ENCODE measurements around the gene GRAMD1B.

GRAMD1B gene

DNA sequence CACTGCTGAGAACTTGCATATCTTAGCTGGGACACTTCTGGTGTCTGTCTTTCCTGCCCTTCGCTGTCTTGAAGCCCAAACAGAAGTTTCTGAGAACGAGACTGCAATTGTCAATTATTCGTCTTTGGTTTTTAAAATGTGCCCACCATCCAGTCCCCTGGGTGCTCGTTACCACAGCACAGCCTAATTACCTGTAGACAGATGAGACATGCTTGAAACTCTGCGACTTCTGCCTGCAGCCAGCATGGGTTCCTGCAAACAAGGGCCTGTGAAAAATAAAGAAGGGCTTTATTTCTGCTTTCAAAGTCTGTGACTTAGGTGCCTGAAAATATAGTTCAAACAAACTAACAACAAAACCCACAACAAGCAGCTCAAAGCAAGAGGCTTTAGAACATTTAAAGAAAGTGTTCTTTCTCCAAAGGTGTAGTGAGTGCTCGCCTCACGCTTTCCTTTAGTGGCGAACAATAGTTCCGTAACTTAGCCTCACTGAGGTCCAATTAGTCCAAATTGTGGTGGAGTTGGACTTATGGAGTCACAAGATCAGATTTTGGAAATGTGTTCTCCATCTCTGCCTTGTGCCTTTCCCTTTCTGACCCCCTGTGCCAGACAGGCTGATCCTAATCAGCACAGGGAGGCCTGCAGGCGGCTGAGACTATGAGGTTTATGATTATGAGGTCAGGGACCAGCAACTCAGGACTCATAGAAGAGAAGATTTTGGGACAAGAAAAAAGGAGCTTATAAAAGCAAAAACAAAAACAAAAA is 20.4 kb upstream of the GRAMD1B start:
- no peak for DNase-seq

DNA sequence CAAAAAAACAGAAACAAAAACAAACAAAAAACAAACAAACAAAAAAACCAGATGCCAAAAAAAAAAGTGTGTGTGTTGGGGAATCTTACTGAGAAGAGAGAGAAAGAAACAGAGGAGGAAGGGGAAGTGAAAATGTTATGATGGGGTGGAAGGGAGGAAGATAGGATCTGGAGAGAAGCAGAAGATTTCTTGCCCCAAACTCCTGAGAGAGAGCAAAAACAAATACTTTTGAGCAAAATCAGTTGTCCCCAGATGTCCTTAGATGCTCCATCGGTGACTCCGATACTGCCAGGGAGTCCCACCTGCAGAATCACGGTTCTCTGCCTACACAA is 19.9 kb upstream of the GRAMD1B start:
- no peak for DNase-seq

DNA sequence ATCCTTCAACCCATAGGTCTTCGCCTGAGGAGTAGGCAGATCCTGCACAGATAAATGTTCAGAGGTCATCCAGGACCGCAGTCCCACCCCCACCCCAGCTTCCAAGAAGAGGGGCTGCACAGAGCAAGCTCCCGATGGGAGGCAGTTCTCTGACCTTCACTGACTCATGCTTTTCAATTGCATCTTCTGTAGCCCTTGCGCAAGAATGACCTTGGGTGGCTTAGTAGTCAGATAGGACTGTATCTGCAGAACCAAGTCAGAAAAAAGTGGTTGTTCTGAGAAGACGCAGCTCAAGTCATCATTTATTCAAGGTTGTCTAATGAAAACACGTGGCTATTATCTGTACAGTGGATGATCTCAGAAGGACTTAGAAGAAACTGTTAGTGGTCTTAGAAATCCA is 16.4 kb upstream of the GRAMD1B start:
- no peak for DNase-seq

DNA sequence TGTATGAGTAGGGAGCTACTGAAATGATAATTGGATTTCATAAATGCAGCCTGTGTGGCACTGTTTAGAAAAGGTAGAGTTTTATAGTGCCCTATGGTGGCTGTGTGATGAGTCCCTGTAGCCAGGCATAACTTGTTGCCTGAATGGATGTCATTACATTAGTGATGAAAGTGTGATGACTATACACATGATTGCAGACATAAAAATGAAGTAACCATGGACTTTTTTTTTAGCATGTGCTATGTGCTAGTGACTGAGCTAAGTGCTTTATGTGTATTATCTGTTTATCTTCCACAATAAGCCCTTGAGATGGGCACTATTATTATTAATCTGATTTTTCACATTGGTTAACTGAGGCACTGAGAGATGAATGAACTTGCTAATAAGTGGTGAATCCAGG is 13.5 kb upstream of the GRAMD1B start:
- DNase-seq: no peak

DNA sequence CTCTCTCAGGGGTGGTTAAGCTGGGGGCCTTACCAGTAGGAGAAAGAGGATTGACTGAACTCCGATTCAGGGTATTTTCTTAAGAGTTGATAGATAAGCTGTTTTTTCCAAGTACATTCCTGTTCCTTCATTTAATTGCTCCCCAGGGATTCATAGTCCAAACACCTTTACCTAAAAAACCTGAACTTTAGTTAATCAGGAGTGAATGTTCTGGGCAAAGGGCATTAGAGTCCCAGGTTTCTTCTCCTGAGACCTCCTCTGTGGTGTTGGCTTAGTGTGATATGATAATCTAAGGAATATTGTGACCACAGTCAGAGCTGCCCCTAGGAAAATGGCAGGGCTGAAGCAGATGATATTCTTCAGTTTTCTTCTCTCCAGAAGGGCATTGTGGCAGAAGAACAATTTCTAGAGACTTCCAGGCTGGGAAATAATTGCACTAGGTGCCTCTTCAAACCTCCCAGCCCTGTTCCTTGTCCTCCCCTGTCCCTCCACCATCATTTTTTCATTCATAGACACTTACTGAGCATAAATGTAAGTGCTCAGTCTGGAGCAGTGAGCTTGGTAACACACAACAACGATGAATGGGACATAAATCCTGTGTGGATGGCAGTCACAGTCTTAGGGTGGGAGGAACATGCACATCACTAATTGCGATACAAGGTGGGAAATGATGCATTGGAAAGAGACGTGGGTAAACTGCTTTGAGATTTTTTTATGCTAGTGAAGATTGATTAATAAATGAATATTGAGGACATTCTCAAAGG is 11.5 kb upstream of the GRAMD1B start:
- DNase-seq: no peak

DNA sequence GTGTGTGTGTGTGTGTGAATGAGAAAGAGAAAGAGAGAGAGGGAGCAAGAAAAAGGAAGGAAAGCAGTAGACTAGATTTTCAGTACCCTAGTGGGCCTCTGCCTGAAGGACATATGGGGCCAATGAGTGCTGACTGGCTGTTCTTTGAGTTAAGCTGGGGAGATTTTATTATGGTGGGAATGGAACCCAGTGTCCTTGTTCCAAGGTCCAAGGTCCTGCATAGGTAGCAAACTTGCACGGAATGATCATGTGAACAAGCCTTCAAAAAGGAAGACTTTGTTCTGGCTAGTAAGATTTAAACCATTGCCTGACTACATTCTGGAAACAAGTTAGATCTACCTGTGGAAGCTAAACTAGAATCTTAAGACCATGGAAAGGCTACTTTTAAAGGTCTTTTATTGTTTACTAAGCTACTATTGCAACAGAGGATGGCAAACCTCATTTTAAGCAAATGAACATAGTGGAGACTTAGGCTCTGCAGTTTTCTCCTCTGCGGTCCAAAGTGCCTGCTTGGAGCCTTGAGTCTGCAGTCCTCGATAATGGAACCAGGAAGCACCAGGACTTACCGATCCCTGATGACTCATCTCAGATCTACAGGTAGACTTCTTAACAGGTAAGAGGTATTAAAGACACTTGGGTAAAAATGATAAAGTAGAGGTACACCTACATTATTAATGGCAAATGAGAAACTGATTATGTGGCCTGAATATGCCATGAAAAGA is 10.2 kb upstream of the GRAMD1B start:
- DNase-seq: no peak

DNA sequence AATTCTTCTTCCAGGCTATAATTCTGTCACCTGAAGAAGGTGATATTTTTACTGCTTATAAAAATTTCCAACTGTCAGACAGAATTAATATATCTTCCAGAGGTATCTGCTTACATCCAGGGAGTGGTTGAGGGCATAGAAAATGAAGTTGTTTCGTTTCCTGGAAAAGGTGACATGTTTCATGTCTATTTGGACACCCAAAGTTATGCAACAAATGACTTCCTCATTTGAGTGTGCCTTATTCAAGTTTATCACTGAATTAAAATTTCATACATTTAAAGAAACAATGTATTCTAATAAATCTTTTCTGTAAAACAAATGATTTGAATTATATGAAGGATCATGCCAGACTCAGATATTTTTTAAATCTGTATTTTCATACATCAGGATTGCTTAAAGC is 8.5 kb upstream of the GRAMD1B start:
- DNase-seq: no peak

DNA sequence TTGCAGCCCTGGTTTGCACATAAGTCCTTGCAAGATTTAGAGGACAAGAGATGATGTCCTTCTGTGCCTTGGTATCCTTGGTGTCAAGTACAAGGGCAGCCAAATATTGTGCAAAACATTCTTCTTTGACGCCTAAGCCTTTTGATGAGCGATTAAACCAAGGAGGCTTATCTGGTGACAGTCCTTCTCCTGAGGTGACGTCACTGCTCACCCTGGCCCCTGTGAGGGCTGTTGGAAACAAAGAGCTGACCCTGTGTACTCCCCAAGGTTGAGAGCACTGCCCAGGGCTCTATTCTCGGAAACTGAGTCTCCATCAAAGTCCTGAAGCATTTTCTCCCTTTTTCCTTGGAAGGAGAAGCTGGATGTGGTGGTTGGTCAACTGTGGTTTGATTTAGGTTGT is 4.7 kb upstream of the GRAMD1B start:
- DNase-seq: no peak

DNA sequence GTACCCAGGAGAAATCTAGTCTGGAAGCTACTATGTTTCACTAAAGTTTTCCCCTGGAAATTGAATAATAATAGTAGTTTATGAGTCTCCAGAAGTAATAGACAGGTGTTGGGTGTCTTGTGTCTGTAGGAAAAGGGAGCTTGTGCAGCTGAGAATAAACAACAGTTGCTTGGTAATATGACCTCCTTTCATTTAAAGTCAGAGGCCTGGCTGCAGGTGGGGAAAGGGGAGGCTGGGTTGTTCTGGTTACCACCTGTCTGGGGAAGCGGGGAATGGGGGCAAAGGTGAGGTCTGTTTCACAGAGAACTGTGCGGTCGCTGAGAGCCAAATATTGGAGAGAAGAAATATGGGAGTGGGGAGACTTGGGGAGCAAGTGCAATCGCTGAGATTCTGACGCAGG is 3.3 kb upstream of the GRAMD1B start:
- no peak for DNase-seq

DNA sequence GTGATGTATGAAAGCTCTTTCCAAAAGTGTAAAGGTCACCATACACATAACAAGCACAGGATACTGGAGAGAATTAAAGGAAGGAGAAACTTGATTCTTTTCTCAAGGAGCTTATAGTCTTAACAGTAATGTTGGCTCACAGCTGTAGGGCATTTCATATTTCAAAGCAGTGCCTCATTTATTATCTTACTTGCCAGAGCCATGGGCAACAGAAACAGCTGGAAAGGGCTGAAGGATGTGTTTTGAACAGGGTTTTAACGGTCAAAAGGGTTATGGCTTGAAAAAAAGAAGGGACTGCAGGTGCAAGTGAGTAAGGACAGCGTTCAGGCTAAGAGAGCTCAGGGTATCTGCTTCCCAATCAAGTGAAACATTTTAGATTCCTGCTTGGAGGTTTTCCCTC is 2.7 kb upstream of the GRAMD1B start:
- no peak for DNase-seq

DNA sequence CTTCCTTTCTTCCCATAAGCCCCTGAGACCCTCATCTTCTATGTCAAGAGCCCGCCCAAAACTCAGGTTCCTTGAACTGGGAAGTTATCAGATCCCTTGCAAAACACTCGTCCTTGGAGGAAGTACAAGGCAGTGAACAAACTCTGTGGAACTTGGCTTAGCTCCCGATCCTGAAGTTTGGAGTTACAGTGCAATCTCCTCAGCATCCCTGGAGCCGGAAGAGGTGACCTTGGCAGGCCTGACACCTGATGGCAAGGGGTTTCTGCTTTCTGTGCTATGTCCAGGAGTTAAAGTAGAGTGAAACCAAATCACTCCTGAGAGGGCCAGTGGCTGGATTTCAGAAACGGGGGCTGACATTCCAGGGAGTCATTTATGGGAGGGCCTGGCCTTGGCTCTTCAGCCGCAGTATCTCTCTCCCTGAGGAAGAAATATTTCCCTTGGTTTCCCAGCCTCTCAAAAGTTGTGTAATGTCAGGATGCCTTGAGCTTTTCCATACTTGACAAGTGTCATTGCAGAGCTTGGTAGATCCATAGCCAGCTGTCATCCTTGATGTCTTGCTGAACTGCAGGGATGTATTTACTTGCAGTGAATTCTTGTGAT is 1.9 kb upstream of the GRAMD1B start:
- DNase-seq: no peak

DNA sequence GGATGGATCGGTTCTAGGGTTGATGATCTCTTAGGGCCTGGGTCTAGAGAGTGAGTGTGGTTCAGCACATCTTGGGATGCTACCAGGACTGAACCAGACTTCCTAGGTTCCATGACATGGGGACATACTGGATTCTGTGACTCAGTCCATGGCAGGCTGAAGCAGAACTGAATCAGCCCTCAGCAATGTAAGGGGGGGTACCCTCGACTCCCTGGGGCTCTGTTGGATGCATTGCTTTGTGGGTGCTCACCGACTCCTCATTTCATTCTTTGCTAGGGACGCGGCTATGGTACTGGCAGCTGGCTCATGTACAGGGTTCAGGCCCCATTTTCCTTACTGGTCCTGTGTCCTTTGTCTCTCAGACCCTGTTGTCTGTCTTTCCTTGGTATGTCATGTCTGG is 733 bp upstream of the GRAMD1B start:
- no peak for DNase-seq

DNA sequence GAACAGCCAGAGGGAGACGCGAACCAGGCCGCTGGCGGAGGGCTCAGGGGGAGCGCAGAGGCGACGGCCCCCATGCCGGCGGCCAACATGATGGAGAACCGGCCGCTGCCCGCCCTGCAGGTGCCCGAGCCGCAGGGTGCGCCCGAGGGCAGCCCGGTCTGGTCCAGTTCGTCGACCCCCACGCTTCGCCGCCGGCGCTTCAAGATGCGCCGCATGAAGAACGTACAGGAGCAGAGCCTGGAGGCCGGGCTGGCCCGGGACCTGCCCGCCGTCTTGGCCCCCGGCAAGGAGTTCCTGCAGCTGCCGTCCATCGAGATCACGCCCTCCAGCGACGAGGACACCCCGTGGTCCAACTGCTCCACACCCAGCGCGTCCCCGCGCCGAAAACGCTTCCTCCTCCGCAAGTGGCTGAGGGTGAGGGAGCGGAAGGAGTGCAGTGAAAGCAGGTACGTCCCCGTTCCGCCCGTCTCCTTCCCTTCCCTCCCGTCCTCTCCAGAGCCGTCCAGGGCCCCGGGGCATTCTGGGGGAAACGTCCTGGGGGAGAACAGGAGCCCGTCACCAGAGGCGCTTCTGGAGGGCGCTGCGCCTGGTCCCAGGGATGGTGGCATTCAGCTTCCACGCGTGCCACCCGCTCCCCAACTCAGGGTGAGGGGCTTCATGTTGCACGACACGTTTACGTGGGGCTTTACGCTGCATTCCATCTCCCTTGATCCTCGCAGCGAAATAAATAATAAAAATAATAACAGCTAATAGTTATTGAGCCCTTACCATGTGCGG is 840 bp downstream of the GRAMD1B start:
- peak; percentile 76 for DNase-seq

DNA sequence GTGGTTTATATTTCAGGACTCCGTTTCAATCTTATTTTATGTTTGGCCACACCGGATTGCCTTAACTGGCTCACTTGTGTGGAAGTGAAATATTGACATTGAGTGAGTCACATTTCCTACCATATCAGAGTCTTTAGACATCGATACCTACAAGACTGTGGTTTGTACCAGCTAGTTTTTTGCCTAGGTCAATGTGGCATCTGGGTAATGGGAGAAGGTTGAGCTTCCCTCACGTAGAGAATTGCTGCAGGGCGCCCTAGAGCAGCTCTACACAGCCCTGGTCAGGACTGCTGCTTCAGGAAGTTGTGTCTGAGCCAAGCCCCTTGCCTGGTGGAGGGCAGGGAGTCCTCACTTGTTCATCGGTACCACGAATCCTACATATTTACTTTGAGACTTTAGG is 1.6 kb downstream of the GRAMD1B start:
- DNase-seq: no peak

DNA sequence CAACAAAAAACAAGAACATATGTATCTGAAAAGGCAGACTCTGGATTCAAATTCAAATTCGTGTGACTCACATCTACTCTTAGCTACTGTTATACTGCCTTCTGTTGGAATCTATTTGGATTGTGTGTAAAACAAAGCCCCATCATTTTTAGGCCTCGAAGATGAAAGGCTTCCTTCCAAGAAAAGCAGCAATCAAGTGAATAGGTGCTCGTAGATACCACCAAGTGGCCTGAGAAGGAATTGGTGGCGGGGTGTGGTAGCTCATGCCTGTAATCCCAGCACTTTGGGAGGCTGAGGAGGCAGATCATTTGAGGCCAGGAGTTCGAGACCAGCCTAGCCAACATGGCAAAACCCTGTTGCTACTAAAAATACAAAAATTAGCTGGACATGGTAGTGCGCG is 4.2 kb downstream of the GRAMD1B start:
- peak; percentile 44 for DNase-seq

DNA sequence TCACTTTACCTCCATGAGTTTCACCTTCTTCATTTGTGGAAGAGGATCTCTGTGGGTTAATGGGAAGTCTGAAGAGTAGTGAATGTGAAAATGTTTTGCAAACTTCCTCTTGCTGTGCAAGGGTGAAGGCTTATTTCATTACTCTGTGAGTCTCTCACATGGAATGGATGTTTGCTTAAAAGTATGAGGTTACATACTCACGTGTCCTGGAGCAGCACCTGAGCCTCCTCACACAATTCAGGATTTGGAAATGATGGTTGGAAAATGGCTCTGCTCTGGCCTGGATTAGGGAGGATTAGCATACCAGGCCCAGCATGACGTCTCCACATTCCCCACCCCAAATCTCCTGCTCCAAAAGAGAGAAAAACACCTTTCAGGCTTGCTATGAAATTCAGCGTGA is 4.8 kb downstream of the GRAMD1B start:
- DNase-seq: no peak

DNA sequence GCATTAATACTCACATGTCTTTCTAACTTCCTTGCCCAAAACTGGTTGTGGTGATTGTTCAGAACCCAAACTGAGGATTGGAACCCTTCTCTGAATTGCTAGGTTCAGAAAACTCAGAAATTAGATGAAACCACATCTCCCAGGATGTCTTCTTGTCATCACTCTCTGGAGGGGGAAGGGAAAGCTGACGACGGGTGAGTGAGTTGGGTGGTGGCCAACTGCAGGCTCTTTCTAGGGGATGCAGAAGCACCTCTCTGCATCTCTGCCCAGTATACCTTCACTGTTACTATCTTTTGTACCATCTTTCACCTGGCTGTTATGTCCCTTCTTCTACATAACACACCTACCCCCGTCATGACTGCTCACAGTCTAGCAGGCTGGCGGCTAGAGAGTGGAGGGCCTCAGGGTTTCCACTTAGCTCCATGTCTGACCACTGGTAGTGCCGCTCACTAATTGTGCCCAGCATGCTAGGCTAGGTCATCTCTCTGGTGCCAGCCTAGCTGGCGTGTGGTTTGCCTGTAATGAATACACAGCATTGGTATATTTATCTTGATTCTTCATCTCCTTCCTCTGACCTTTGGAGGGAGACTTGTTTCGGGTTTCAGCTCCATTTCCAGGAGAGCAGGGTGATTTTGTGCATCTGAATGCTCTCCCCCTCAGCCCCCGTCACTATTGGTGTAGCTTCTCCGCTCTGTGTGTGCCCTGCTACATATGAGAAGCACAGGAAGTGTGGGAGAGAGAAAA is 7.3 kb downstream of the GRAMD1B start:
- DNase-seq: no peak

DNA sequence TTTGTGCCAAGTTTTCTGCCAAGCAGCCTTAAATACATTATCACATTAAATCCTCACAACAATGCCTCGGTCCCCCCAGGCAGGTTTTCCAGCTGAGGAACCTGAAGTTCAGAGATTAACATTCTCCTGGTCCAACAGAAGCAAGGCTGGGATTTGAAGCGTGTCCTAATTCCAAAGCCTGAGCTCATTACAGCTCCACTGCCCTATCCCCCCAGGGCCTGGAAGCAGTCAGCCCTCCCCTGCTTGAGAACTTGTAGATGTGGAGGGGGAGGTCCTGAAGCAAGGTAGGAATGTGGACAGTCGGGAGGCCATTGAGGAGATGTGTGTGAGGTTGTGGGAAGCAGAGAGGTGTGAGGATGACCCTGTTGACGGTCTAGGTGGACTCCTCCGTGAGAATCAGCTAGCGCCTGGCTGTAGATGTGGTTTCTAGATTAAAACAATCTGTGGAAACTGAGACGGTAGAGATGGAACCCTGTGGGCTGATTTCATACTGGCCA is 8.1 kb downstream of the GRAMD1B start:
- no peak for DNase-seq

DNA sequence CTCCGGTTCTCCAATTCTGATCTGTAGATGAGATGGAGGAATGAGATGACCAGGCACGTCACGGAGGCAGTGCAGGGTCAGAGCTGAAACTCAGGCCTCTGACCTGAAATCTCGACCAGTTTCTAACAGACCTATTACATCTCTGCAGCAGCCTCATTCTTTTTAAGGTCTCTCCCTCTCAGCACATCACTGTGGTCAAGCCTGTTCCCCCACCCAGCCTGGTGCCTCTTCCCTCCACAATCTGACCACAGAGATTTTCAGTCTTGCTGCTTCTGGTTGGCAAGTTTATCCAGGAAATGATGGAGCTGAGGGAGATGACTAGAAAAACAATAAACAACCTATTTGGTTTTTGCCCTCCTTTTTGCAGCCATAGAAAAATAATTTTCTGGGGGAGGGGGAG is 9.5 kb downstream of the GRAMD1B start:
- no peak for DNase-seq

DNA sequence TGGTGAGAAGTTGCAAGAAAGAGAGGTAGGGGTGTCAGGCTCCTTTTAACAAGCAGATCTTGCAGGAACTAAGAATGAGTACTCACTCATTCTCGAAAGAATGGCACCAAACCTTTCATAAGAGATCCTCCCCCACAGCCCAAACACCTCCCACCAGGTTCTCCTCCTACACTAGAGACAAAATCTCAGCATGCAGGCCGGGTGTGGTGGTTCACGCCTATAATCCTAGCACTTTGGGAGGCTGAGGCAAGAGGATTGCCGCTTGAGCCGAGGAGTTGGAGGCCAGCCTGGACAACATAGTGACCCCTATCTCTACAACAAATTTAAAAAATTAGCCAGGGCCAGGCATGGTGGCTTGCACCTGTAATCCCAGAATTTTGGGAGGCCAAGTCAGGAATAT is 11.1 kb downstream of the GRAMD1B start:
- no peak for DNase-seq

DNA sequence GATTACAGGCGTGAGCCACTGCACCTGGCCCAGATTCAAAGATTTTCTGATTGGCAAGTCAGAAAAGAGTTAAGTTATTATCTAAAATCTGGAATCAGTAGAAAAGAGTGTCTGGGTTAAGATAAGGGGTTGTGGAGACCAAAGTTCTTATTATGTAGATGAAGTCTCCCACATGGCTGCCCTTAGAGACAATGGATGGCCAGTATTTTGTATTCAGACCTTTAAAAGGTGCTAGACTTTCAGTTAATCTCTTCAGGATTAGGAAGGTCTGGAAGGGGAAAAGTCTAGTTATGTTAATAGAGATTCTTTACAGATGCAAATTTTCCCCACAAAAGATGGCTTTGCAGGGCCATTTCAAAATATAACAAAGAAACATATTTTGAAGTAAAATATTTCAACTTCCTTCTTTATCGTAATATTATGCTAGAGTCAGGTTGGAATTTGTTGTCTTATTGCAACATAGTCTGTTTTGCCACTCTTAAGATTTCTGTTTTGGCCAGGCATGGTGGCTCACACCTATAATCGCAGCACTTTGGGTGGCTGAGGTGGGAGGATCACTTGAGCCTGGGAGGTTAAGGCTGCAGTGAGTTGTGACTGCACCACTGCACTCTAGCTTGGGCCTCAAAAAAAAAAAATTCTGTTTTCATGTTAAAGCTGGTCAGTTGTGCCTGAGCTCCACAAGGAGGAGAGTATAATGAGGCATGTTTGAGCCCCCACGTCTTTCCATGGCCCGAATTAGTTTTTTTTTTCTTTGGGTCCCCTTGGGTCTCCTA is 14.0 kb downstream of the GRAMD1B start:
- DNase-seq: no peak

All from stimulated activated CD8-positive, alpha-beta memory T cell treated with anti-CD3 and anti-CD28 coated beads, Interleukin-4, amount 100 ng/mL, for 48 hours (primary cell).